HUES48 (cell line): Measurements from ENCODE around the gene LSS.

Experiments used
- H3K27ac ChIP-seq: one replicate; pipeline ENCODE4 v1.7.0; 2013; ENCODE audit warnings: low read depth, low read length, inconsistent platforms
- H3K27me3 ChIP-seq: 2 replicates; pipeline ENCODE4 v1.6.1; 2013; ENCODE audit warnings: mild to moderate bottlenecking, low read length; ENCODE audit not compliant: control insufficient read depth, insufficient read depth
- H3K36me3 ChIP-seq: 2 replicates; pipeline ENCODE4 v1.6.1; 2013; ENCODE audit warnings: low read length; ENCODE audit not compliant: control insufficient read depth, insufficient read depth
- H3K4me1 ChIP-seq: 2 replicates; pipeline ENCODE4 v1.6.1; 2013; ENCODE audit warnings: mild to moderate bottlenecking, low read length; ENCODE audit not compliant: control insufficient read depth, insufficient read depth
- H3K4me3 ChIP-seq: 2 replicates; pipeline ENCODE4 v1.5.1; 2013; ENCODE audit warnings: mild to moderate bottlenecking, low read depth, low read length
- H3K9ac ChIP-seq: 2 replicates; pipeline ENCODE4 v1.6.1; 2013; ENCODE audit warnings: mild to moderate bottlenecking, low read depth, low read length, moderate library complexity
- H3K9me3 ChIP-seq: 2 replicates; pipeline ENCODE4 v1.6.1; 2013; ENCODE audit warnings: low read length; ENCODE audit not compliant: control insufficient read depth, insufficient read depth

The LSS gene

GRCh38 chr21:46255758-46256337, 27.3 kb upstream of the LSS start:
- H3K27me3 ChIP-seq = no peaks in the 10 kb centered on the region
- H3K4me1 ChIP-seq = no peaks in the 10 kb centered on the region
- H3K27ac ChIP-seq = no peak overlapping the region
- H3K9me3 ChIP-seq = no peaks in the 10 kb centered on the region
- H3K4me3 ChIP-seq = no peak overlapping the region
- H3K36me3 ChIP-seq = peaks cover 95% of the 10 kb centered on the region
- no peak overlapping the region for H3K9ac ChIP-seq

DNA sequence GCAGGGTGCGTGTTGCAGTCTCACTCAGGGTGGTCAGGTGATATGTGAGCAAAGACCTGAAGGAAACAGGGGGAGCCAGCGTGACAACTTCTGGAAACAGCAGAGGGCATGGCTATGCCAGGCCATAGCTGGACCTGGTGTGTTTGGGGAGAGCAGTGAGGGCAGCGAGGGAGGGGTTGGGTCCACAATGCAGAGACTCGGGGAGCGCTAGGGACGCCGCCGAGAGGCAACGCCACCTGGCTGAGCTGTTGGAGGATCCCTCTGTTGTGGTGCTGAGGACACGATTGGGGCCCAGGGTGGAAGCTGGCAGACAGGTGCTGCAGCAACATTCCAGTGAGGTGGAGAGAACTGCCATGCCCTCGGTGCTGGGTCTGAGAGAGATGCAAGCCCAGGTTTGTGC, 26.6 kb upstream of the LSS start:
- H3K36me3 ChIP-seq = peaks cover 95% of the 10 kb centered on the region
- H3K9ac ChIP-seq = no peak overlapping the region
- H3K4me1 ChIP-seq = no peaks in the 10 kb centered on the region
- no peak overlapping the region for H3K4me3 ChIP-seq
- no peaks in the 10 kb centered on the region for H3K9me3 ChIP-seq
- H3K27me3 ChIP-seq = no peaks in the 10 kb centered on the region
- no peak overlapping the region for H3K27ac ChIP-seq

DNA sequence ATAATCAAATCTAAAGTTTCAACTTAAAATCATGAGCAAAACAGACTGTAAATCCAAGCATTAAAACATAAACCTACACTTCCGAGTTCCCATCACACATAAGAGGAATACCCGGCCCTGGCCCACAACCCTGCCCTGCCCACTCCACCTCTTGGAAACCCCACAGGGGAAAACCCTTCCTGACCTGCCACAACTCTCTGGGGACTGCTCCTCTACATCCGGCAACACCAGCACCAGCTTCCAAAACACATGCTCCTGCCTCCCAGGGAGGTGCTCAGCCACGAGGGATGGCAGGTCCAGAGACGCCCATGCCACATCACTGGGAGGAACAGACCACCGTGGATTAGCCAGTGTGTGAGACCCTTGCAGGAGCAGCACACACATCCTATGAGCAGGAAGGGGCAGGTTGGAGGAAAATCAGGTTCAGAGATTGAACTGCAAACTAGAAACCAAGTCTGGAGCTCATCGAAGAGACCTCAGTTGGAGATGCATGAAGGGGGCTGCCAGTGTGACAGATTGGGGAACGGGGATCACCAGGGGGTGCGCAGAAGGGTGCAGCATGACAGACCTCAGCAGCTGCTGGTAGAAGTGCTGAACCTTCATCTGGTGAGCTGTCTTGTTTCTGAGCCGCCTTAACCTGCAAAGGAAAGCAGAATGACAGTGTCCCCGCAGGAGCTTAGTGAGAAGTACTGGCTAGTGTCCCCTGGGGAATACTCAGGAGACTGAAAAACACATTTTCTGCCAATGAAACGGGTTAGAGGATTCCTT, 25.8 kb upstream of the LSS start:
- Histone ChIP-seq H3K9me3 (no peaks in the 10 kb centered on the region), H3K27me3 (no peaks in the 10 kb centered on the region), H3K9ac (no peak overlapping the region), H3K4me3 (no peak overlapping the region), H3K36me3 (peaks cover 96% of the 10 kb centered on the region), H3K27ac (no peak overlapping the region), H3K4me1 (no peaks in the 10 kb centered on the region)

DNA sequence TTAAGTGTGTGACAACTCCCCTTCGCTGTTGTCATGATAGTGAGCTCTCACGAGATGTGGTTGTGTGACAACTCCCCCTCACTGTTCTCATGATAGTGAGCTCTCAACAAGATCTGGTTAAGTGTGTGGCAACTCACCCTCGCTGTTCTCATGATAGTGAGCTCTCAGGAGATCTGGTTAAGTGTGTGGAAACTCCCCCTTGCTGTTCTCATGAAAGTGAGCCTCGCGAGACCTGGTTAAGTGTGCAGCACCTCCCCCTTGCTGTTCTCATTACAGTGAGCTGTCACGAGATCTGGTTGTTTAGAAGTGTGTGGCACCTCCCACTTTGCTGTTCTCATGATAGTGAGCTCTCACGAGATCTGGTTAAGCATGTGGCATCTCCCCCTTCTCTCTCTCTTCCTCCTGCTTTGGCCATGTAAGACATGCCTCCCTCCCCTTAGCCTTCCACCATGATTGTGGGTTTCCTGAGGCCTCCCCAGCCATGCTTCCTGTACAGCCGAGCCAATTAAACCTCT, 25.1 kb upstream of the LSS start:
- no peaks in the 10 kb centered on the region for H3K9me3 ChIP-seq
- peaks cover 98% of the 10 kb centered on the region for H3K36me3 ChIP-seq
- no peak overlapping the region for H3K27ac ChIP-seq
- no peaks in the 10 kb centered on the region for H3K4me1 ChIP-seq
- H3K4me3 ChIP-seq = no peak overlapping the region
- H3K9ac ChIP-seq = no peak overlapping the region
- no peaks in the 10 kb centered on the region for H3K27me3 ChIP-seq

DNA sequence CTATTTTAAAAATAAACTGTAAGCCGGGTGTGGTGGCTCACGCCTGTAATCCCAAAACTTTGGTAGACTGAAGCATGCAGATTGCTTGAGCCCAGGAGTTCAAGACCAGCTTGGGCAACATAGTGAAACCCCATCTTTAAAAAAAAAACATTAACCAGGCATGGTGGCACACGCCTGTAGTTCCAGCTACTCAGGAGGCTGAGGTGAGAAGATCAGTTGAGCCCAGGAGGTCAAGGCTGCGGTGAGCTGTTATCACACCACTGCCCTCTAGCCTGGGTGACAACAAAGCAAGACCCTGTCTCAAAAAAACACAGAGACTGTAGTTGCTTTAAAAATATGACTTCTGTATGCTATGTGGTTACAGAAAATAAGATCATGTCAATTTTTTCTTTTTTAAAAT, 24.3 kb upstream of the LSS start:
- H3K9me3 ChIP-seq = no peaks in the 10 kb centered on the region
- peaks cover 98% of the 10 kb centered on the region for H3K36me3 ChIP-seq
- no peaks in the 10 kb centered on the region for H3K27me3 ChIP-seq
- H3K9ac ChIP-seq = no peak overlapping the region
- no peak overlapping the region for H3K4me3 ChIP-seq
- H3K4me1 ChIP-seq = no peaks in the 10 kb centered on the region
- H3K27ac ChIP-seq = no peak overlapping the region

- no peak overlapping the region for H3K27ac ChIP-seq
- H3K9me3 ChIP-seq = no peaks in the 10 kb centered on the region
- no peak overlapping the region for H3K9ac ChIP-seq
- H3K27me3 ChIP-seq = no peaks in the 10 kb centered on the region
- H3K36me3 ChIP-seq = peaks cover 96% of the 10 kb centered on the region
- no peaks in the 10 kb centered on the region for H3K4me1 ChIP-seq
- no peak overlapping the region for H3K4me3 ChIP-seq
These were observed 21.7 kb upstream of the LSS start for GRCh38 chr21:46250146-46250725.

DNA sequence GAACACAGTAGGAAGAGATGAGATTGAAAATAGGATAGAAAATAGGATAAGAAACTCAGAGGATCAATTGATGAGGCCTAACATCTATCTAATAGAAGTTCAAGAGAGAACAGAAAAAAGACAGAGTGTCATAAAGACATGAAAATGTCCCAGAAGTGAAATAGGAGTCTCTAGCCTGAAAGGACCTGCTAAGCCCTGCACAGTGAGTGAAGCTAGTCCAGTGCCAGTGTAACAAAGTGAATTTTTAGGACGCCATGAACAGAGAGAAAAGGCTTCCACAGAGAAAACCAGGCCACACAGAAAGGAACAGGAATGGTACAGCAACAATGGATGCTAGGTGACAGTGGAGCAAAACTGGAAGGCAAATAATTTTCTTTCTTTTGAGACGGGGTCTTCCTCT, 20.3 kb upstream of the LSS start:
- no peaks in the 10 kb centered on the region for H3K4me1 ChIP-seq
- no peak overlapping the region for H3K4me3 ChIP-seq
- H3K27me3 ChIP-seq = no peaks in the 10 kb centered on the region
- H3K9me3 ChIP-seq = no peaks in the 10 kb centered on the region
- H3K27ac ChIP-seq = no peak overlapping the region
- peaks cover 96% of the 10 kb centered on the region for H3K36me3 ChIP-seq
- no peak overlapping the region for H3K9ac ChIP-seq

DNA sequence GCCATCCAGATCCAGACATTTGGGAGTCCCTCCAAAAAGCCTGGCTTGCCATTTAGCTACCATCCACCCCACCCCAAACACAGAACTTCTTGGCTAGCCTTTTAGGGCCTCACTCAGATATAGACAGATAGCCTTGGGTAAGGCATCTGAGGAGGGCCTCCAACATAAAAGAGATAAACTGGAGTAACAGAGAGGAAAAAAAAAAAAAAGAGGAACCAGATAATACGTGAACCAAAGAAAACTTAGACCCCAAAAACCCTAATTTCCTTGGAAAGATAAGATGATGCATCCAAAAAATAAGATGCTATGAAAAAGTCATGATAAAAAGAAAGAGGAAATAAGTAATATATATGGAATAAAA, 19.8 kb upstream of the LSS start:
- H3K36me3 ChIP-seq = peaks cover 96% of the 10 kb centered on the region
- H3K9me3 ChIP-seq = no peaks in the 10 kb centered on the region
- no peak overlapping the region for H3K27ac ChIP-seq
- no peaks in the 10 kb centered on the region for H3K27me3 ChIP-seq
- no peaks in the 10 kb centered on the region for H3K4me1 ChIP-seq
- H3K9ac ChIP-seq = no peak overlapping the region
- H3K4me3 ChIP-seq = no peak overlapping the region

- Histone ChIP-seq H3K9me3 (no peaks in the 10 kb centered on the region), H3K9ac (no peak overlapping the region), H3K36me3 (peaks cover 96% of the 10 kb centered on the region), H3K4me1 (no peaks in the 10 kb centered on the region), H3K27ac (no peak overlapping the region), H3K4me3 (no peak overlapping the region), H3K27me3 (no peaks in the 10 kb centered on the region)
These were observed 19.3 kb upstream of the LSS start for GRCh38 chr21:46247699-46248421.

DNA sequence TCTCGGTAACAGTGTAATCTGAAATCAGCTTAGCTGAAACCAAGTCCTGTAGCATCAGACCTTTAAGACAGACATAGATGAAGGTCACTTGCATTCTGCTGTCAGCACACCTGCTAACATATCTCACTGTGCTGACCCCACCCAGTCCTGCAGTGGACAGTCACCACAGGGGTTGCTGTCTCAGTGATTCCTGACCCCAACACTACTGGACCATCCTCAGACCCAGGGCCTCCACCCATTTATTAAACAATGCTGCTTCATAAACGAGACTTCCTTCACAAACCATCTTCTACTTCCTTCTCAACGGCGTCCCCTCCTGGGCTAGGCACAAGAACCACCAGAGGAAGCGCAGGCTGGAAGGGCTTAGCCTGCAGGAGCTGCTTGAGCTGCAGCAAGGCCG, 17.8 kb upstream of the LSS start:
- no peak overlapping the region for H3K9ac ChIP-seq
- H3K4me1 ChIP-seq = no peaks in the 10 kb centered on the region
- H3K4me3 ChIP-seq = no peak overlapping the region
- H3K36me3 ChIP-seq = peaks cover 96% of the 10 kb centered on the region
- no peaks in the 10 kb centered on the region for H3K27me3 ChIP-seq
- no peak overlapping the region for H3K27ac ChIP-seq
- no peaks in the 10 kb centered on the region for H3K9me3 ChIP-seq
